ENCODE results near the gene NAA50.

Gene NAA50

GRCh38 chr3:113684271-113684819 is 61.7 kb downstream of the NAA50 start:
- DNase-seq = no peak

GRCh38 chr3:113678773-113679172 is 67.3 kb downstream of the NAA50 start:
- DNase-seq = no peak

- DNase-seq = no peak
These were observed 68.3 kb downstream of the NAA50 start for GRCh38 chr3:113677737-113678136.

DNA sequence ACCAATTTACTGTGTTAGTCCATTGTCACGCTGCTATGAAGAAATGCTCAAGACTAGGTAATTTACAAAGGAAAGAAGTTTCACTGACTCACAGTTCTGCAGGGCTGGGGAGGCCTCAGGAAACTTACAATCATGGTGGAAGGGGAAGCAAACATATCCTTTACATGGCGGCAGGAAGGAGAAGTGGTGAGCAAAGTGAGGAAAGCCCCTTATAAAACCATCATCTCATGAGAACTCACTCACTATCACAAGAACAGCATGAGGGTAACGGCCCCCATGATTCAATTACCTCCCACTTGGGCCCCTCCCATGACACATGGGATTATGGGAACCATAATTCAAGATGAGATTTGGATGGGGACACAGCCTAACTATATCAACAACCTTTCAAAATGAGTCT is 69.8 kb downstream of the NAA50 start:
- DNase-seq = no peak

- no peak for DNase-seq
These were observed 72.5 kb downstream of the NAA50 start for GRCh38 chr3:113673593-113673992.

GRCh38 chr3:113668015-113668414 is 78.0 kb downstream of the NAA50 start:
- no peak for DNase-seq

Data from NCI-H1694 treated with DMSO at 0.1 percent for 48 hours (cell line).